Peyer's patch (tissue), 4 donors: Measurements from ENCODE around the gene SPIB. TPM values are rescaled to one million over a fixed set of nuclear protein-coding genes. Genes with fewer than 3 reads are reported as not detected.

Experiments
- DNase-seq, 3 donors: peaks; one replicate each; pipeline ENCODE4 v3.0.0-alpha.2; 2017 to 2019
- H3K27ac ChIP-seq, 4 donors: fragments of 200-600 bp; sonication (generic); one replicate each; pipeline ENCODE4 v1.5.1; 2016 to 2019
- H3K27me3 ChIP-seq, 2 donors: fragments of 200-600 bp; sonication (generic); one replicate each; pipeline ENCODE4 v1.5.1; 2019
- H3K36me3 ChIP-seq, 3 donors: fragments of 200-600 bp; sonication (generic); one replicate each; pipeline ENCODE4 v1.5.1; 2016 to 2019
- H3K4me1 ChIP-seq, 4 donors: fragments of 200-600 bp; sonication (generic); one replicate each; pipeline ENCODE4 v1.5.1; 2016 to 2019
- H3K4me3 ChIP-seq, 4 donors: fragments of 200-600 bp; sonication (generic); 1 replicate in 3 of 4; 2 replicates in 1 of 4; pipeline ENCODE4 v1.5.1; 2016 to 2019; ENCODE audit warnings: mild to moderate bottlenecking in 1 of 4
- H3K9me3 ChIP-seq, 4 donors: fragments of 200-600 bp; sonication (generic); one replicate each; pipeline ENCODE4 v1.5.1; 2016 to 2019; ENCODE audit warnings: mild to moderate bottlenecking in 1 of 4
- POLR2A ChIP-seq, 2 donors: fragments of 450-650 bp; IDR thresholded peaks; one replicate each; pipeline ENCODE4 v1.5.1; 2017; ENCODE audit warnings: antibody characterized with exemption in 2 of 2, mild to moderate bottlenecking in 2 of 2, moderate library complexity in 2 of 2
- total RNA-seq, 4 donors: library from RNA; depleted of rRNA; stranded (reverse); fragments of >200 nt; gene quantifications; one replicate each; pipeline ENCODE4 v1.1.0, GENCODE V29; 2016
- TF ChIP-seq, protein P1 (sequence below), 6 experiments: fragments of 450-650 bp in 4 of 6; fragments of 200-600 bp in 2 of 6; sonication (generic) in 1 of 6; IDR thresholded peaks; one replicate each; pipeline ENCODE4 v1.5.1; 2017 to 2019; ENCODE audit warnings: antibody characterized with exemption in 6 of 6, mild to moderate bottlenecking in 3 of 6, moderate library complexity in 1 of 6

SPIB gene
- total RNA-seq, 4 donors from 2014 or later, result 20.3 to 62.7 (median 24.4) TPM

DNA sequence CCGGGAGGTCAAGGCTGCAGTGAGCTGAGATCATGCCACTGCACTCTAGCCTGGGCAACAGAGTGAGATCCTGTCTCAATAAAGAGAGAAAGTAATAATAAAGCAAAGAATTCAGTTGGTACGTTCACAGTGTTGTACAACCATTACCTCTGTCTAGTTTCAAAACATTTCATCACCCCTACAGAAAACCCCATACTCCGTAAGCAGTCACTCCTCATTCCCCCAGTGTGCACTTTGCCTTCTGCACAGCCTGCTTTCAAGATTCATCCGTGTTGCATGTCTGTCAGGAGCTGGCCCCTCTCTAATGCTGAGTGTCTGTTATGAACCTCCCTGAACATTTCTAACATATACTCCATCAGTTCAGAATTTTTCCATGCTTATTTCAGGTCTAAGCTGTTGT is 25.1 kb upstream of the SPIB start:
- Histone ChIP-seq H3K27ac (no peak overlapping the region), H3K9me3 (no peaks in the 10 kb centered on the region), H3K4me1 (no peaks in the 10 kb centered on the region), H3K4me3 (no peak overlapping the region), H3K27me3 (no peaks in the 10 kb centered on the region), H3K36me3 (no peaks in the 10 kb centered on the region)
- TF ChIP-seq, protein P1, sequence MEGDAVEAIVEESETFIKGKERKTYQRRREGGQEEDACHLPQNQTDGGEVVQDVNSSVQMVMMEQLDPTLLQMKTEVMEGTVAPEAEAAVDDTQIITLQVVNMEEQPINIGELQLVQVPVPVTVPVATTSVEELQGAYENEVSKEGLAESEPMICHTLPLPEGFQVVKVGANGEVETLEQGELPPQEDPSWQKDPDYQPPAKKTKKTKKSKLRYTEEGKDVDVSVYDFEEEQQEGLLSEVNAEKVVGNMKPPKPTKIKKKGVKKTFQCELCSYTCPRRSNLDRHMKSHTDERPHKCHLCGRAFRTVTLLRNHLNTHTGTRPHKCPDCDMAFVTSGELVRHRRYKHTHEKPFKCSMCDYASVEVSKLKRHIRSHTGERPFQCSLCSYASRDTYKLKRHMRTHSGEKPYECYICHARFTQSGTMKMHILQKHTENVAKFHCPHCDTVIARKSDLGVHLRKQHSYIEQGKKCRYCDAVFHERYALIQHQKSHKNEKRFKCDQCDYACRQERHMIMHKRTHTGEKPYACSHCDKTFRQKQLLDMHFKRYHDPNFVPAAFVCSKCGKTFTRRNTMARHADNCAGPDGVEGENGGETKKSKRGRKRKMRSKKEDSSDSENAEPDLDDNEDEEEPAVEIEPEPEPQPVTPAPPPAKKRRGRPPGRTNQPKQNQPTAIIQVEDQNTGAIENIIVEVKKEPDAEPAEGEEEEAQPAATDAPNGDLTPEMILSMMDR (IDR thresholded peaks at IDR 0.05), result no peak
- no peak for TF ChIP-seq POLR2A (IDR thresholded peaks at IDR 0.05)
- no peak for DNase-seq

DNA sequence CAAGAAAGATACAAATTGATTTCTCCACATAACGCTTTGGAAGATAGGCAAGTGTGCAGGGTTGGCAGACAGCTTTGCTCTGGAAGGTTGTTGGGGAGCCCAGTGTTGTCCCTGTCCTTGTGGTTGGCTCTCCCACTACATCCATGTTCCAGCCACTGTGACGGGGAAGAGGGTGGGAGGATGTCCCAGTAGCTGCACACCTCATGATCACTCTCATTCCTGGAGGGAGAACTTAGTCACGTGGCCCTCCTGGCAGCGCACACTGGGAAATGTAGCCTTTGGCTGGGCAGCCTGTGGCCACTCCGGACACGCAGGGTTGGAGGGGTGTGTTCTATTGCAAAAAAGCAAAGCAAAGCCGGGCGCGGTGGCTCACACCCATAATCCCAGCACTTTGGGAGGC is 24.7 kb upstream of the SPIB start:
- TF ChIP-seq, protein P1 (IDR thresholded peaks at IDR 0.05), result no peak
- no peak for TF ChIP-seq POLR2A (IDR thresholded peaks at IDR 0.05)
- Histone ChIP-seq H3K36me3 (no peaks in the 10 kb centered on the region), H3K4me1 (no peaks in the 10 kb centered on the region), H3K4me3 (no peak overlapping the region), H3K27ac (no peak overlapping the region), H3K9me3 (no peaks in the 10 kb centered on the region), H3K27me3 (no peaks in the 10 kb centered on the region)
- no peak for DNase-seq

DNA sequence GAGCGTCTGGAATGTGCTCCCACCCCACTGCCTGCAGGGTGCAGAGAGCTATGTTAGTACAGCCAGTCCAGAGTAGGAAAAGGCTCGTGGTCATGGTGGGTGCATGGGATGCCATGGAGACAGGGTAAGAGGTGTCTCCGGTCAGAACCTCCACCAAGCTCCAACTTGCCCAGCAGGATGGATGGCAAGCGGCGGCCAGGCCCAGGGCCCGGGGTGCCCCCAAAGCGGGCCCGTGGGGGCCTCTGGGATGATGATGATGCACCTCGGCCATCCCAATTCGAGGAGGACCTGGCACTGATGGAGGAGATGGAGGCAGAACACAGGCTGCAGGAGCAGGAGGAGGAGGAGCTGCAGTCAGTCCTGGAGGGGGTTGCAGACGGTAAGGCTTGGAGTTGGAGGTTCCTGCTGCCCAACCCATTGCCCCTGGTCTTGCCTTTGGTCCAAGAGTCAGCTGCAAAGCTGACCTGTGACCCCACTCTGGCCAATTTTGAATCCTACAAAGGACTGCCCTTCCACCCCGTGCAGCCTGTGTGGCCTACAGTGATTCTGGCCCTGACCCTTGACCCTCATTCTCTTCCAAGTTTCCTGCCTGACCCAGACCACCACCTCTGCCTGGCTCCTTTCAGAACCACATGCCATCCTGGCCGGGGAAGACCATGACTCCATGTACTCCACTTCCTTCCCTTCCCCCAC is 19.9 kb upstream of the SPIB start:
- no peaks in the 10 kb centered on the region for H3K36me3 ChIP-seq
- no peaks in the 10 kb centered on the region for H3K27me3 ChIP-seq
- no peak overlapping the region for H3K27ac ChIP-seq
- TF ChIP-seq, protein P1 (IDR thresholded peaks at IDR 0.05), result no peak
- no peak for TF ChIP-seq POLR2A (IDR thresholded peaks at IDR 0.05)
- no peaks in the 10 kb centered on the region for H3K4me1 ChIP-seq
- H3K4me3 ChIP-seq, result no peak overlapping the region
- H3K9me3 ChIP-seq, result no peaks in the 10 kb centered on the region
- no peak for DNase-seq

DNA sequence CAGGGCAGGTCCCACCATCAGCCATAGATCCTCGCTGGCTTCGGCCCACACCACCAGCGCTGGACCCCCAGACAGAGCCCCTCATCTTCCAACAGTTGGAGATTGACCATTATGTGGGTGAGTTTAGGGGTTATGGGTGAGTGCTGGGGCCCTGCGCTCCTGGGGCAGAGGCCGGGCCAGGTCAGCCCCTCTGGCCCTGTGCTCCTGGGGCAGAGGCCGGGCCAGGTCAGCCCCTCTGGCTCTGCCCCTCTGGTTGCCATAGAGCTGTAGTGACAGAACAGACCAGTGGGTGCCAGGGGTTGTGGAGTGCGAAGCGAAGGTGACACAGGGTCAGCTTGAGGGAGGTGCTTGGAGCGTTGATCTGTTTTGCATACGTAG is 19.4 kb upstream of the SPIB start:
- TF ChIP-seq, protein P1 (IDR thresholded peaks at IDR 0.05), result no peak
- TF ChIP-seq POLR2A (IDR thresholded peaks at IDR 0.05), result no peak
- Histone ChIP-seq H3K4me3 (no peak overlapping the region), H3K4me1 (no peaks in the 10 kb centered on the region), H3K27me3 (no peaks in the 10 kb centered on the region), H3K36me3 (no peaks in the 10 kb centered on the region), H3K9me3 (no peaks in the 10 kb centered on the region), H3K27ac (no peak overlapping the region)
- DNase-seq, result no peak

DNA sequence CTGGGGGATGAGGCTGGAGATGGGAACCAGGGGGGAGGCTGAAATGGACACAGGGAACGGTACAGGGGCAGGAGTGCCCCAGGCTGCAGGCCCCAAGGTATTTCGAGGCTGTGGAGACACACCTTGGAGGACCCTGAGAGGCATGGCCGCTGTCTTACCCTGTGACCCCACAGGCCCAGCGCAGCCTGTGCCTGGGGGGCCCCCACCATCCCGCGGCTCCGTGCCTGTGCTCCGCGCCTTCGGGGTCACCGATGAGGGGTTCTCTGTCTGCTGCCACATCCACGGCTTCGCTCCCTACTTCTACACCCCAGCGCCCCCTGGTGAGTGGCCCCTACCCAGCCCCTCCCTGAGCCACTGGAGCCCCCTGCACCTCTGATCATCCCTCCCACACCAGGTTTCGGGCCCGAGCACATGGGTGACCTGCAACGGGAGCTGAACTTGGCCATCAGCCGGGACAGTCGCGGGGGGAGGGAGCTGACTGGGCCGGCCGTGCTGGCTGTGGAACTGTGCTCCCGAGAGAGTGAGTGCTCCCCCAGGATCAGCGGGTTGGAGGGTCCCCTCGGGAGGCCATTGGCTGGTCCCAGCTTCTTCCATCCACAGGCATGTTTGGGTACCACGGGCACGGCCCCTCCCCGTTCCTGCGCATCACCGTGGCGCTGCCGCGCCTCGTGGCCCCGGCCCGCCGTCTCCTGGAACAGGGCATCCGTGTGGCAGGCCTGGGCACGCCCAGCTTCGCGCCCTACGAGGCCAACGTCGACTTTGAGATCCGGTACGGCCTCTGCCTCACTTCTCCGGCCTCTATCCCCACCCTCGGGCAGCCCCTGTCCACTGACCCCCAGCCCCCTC is 16.9 kb upstream of the SPIB start:
- H3K27me3 ChIP-seq, result no peaks in the 10 kb centered on the region
- no peaks in the 10 kb centered on the region for H3K36me3 ChIP-seq
- TF ChIP-seq, protein P1 (IDR thresholded peaks at IDR 0.05), result no peak
- TF ChIP-seq POLR2A (IDR thresholded peaks at IDR 0.05), result no peak
- H3K27ac ChIP-seq, result no peak overlapping the region
- H3K9me3 ChIP-seq, result no peaks in the 10 kb centered on the region
- no peak overlapping the region for H3K4me3 ChIP-seq
- peak in 1 of 3 donors; percentile 44 for DNase-seq
- H3K4me1 ChIP-seq, result no peaks in the 10 kb centered on the region
